Esophagus muscularis mucosa (tissue), 3 donors: ENCODE measurements around the gene NFATC1.

Source experiments
- POLR2A ChIP-seq: fragments of 450-650 bp; IDR thresholded peaks from one replicate; pipeline ENCODE4 v1.6.1; 2017; ENCODE audit warnings: antibody characterized with exemption, moderate library complexity, mild to moderate bottlenecking, low read depth
- POLR2AphosphoS5 ChIP-seq, 2 donors: sonication (generic); formaldehyde crosslinking; IDR thresholded peaks; one replicate each; pipeline ENCODE4 v1.6.1; 2017; ENCODE audit warnings: antibody characterized with exemption in 2 of 2
- TF ChIP-seq, protein P1 (sequence below), 3 experiments: fragments of 200-600 bp in 2 of 3; fragments of 450-650 bp in 1 of 3; sonication (generic) in 2 of 3; IDR thresholded peaks; one replicate each; pipeline ENCODE4 v1.5.1; 2017 to 2019; ENCODE audit warnings: antibody characterized with exemption in 3 of 3, mild to moderate bottlenecking in 2 of 3, moderate library complexity in 1 of 3

DNA sequence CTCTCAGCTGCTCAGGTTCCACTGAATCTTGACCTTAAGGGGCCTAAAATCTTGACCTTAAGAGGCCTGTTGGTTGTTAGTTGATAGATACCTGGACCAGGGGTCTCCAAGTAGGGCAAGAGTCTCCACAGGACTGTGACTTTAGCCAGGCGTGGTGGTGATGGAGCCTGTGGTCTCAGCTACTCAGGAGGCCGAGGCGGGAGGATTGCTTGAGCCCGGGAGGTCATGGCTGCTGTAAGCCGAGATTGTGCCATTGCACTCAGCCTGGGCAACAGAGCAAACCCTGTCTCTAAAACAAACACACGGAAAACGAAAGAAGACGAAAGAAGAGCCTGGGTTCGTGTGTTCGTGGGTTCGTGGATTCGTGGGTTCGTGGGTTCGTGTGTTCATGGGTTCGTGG, 163.7 kb downstream of the NFATC1 start:
- TF ChIP-seq POLR2A (no peak), POLR2AphosphoS5 (IDR thresholded peaks at IDR 0.05) (no peak)
- TF ChIP-seq, protein P1, sequence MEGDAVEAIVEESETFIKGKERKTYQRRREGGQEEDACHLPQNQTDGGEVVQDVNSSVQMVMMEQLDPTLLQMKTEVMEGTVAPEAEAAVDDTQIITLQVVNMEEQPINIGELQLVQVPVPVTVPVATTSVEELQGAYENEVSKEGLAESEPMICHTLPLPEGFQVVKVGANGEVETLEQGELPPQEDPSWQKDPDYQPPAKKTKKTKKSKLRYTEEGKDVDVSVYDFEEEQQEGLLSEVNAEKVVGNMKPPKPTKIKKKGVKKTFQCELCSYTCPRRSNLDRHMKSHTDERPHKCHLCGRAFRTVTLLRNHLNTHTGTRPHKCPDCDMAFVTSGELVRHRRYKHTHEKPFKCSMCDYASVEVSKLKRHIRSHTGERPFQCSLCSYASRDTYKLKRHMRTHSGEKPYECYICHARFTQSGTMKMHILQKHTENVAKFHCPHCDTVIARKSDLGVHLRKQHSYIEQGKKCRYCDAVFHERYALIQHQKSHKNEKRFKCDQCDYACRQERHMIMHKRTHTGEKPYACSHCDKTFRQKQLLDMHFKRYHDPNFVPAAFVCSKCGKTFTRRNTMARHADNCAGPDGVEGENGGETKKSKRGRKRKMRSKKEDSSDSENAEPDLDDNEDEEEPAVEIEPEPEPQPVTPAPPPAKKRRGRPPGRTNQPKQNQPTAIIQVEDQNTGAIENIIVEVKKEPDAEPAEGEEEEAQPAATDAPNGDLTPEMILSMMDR (IDR thresholded peaks at IDR 0.05): no peak
